Peyer's patch (tissue), 4 donors: Measurements from ENCODE around the gene BAZ1A.

Experiments used
- POLR2A ChIP-seq, 2 donors: fragments of 450-650 bp; IDR thresholded peaks; one replicate each; pipeline ENCODE4 v1.5.1; 2017; ENCODE audit warnings: antibody characterized with exemption in 2 of 2, mild to moderate bottlenecking in 2 of 2, moderate library complexity in 2 of 2
- TF ChIP-seq, protein P1 (sequence below), 6 experiments: fragments of 450-650 bp in 4 of 6; fragments of 200-600 bp in 2 of 6; sonication (generic) in 1 of 6; IDR thresholded peaks; one replicate each; pipeline ENCODE4 v1.5.1; 2017 to 2019; ENCODE audit warnings: antibody characterized with exemption in 6 of 6, mild to moderate bottlenecking in 3 of 6, moderate library complexity in 1 of 6

DNA sequence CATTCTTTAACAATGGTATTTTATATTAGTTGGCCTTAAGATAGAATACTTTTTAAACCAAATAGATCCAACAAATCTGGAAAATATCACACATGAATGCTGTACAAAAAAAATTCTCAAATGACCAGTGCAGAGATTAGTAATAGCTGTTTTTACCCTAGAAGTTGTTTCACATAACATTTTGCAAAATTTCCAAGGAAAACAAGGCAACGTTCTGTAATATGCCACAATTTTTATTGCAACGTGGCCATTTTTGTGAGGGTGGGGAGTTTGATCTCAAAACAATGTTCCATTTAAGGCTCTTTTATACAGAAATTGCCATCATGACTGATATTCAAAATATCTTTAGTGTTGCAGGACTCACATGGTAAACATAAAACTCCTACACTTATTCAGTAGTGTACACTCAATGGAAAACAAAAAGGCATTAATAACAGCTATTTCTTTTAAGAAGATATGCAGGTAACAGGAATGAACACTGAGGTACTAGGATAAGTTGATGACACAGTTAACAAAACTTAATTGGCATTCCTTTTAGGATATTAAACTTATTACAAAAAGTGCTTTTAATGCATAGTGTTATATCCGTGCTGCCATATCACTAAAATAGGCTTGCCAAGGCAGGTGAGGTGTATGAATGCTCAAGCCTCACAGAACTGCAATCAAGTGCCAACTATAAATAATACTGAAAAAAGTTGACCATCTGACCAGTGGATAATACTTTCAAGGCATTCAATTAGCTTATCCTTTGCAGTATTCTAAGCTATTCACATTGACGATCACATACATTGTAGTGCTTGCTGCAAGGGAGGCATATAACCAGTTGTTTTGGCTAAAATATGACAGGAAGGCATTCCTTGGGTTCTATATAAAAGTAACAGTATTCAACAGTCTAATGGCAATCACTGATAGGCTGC, 163.1 kb downstream of the BAZ1A start:
- TF ChIP-seq, protein P1, sequence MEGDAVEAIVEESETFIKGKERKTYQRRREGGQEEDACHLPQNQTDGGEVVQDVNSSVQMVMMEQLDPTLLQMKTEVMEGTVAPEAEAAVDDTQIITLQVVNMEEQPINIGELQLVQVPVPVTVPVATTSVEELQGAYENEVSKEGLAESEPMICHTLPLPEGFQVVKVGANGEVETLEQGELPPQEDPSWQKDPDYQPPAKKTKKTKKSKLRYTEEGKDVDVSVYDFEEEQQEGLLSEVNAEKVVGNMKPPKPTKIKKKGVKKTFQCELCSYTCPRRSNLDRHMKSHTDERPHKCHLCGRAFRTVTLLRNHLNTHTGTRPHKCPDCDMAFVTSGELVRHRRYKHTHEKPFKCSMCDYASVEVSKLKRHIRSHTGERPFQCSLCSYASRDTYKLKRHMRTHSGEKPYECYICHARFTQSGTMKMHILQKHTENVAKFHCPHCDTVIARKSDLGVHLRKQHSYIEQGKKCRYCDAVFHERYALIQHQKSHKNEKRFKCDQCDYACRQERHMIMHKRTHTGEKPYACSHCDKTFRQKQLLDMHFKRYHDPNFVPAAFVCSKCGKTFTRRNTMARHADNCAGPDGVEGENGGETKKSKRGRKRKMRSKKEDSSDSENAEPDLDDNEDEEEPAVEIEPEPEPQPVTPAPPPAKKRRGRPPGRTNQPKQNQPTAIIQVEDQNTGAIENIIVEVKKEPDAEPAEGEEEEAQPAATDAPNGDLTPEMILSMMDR (IDR thresholded peaks at IDR 0.05) = no peak
- no peak for TF ChIP-seq POLR2A (IDR thresholded peaks at IDR 0.05)
